HEK293 (cell line): ENCODE data around the gene IQGAP3.

Experiments
- FEZF1 ChIP-seq: fragments of 450-650 bp; formaldehyde crosslinking; IDR thresholded peaks from 2 replicates; pipeline ENCODE4 v1.5.1; 2016; ENCODE audit warnings: missing biosample characterization, missing genetic modification characterization
- GLIS1 ChIP-seq: fragments of 450-650 bp; formaldehyde crosslinking; IDR thresholded peaks from 2 replicates; pipeline ENCODE4 v1.5.1; 2016; ENCODE audit warnings: missing biosample characterization, missing genetic modification characterization
- KLF8 ChIP-seq: fragments of 450-650 bp; formaldehyde crosslinking; IDR thresholded peaks from 2 replicates; pipeline ENCODE4 v1.5.1; 2016; ENCODE audit warnings: missing biosample characterization, missing genetic modification characterization
- MEIS1 ChIP-seq: sonication (generic); formaldehyde crosslinking; IDR thresholded peaks from 2 replicates; pipeline ENCODE4 v1.8.1; 2022; ENCODE audit warnings: missing genetic modification reagents, mild to moderate bottlenecking, borderline replicate concordance
- WT1 ChIP-seq: fragments of 450-650 bp; formaldehyde crosslinking; IDR thresholded peaks from 2 replicates; pipeline ENCODE4 v1.5.1; 2016; ENCODE audit warnings: missing biosample characterization, missing genetic modification characterization
- ZNF133 ChIP-seq: fragments of 450-650 bp; formaldehyde crosslinking; IDR thresholded peaks from 2 replicates; pipeline ENCODE4 v1.5.1; 2016; ENCODE audit warnings: missing biosample characterization, missing genetic modification characterization
- ZNF366 ChIP-seq: fragments of 450-650 bp; formaldehyde crosslinking; conservative IDR thresholded peaks from 2 replicates; pipeline ENCODE4 v1.5.1; 2016; ENCODE audit warnings: missing biosample characterization, missing genetic modification characterization
- ZNF549 ChIP-seq: fragments of 450-650 bp; IDR thresholded peaks from 2 replicates; pipeline ENCODE4 v1.5.1; 2018; ENCODE audit warnings: missing biosample characterization, missing genetic modification characterization, mild to moderate bottlenecking, inconsistent platforms, moderate library complexity
- ZNF555 ChIP-seq: fragments of 450-650 bp; formaldehyde crosslinking; conservative IDR thresholded peaks from 2 replicates; pipeline ENCODE4 v1.5.1; 2017; ENCODE audit warnings: missing biosample characterization, mild to moderate bottlenecking, missing genetic modification characterization, inconsistent platforms
- ZNF621 ChIP-seq: fragments of 450-650 bp; formaldehyde crosslinking; IDR thresholded peaks from 2 replicates; pipeline ENCODE4 v1.5.1; 2017; ENCODE audit warnings: missing biosample characterization, missing genetic modification characterization
- ZNF677 ChIP-seq: fragments of 450-650 bp; IDR thresholded peaks from 2 replicates; pipeline ENCODE4 v1.5.0; 2018; ENCODE audit warnings: missing biosample characterization, mild to moderate bottlenecking, missing genetic modification characterization, moderate library complexity
- ZNF76 ChIP-seq: fragments of 450-650 bp; formaldehyde crosslinking; IDR thresholded peaks from 2 replicates; pipeline ENCODE4; 2016; ENCODE audit warnings: low read depth, missing biosample characterization, missing genetic modification characterization, borderline replicate concordance
- TF ChIP-seq, protein P1 (sequence below): fragments of 450-650 bp; formaldehyde crosslinking; IDR thresholded peaks from 2 replicates; pipeline ENCODE4 v1.5.1; 2016; ENCODE audit warnings: missing biosample characterization, missing genetic modification characterization
- TF ChIP-seq, protein P2 (sequence below): fragments of 450-650 bp; formaldehyde crosslinking; IDR thresholded peaks from 2 replicates; pipeline ENCODE4 v1.5.1; 2016; ENCODE audit warnings: missing biosample characterization, missing genetic modification characterization
- TF ChIP-seq, protein P3 (sequence below): fragments of 450-650 bp; formaldehyde crosslinking; optimal IDR thresholded peaks from 2 replicates; pipeline ENCODE3; 2016; ENCODE audit warnings: missing biosample characterization, mild to moderate bottlenecking, missing genetic modification characterization
- TF ChIP-seq, protein P4 (sequence below): fragments of 450-650 bp; formaldehyde crosslinking; IDR thresholded peaks from 2 replicates; pipeline ENCODE4 v1.5.1; 2017; ENCODE audit warnings: missing biosample characterization, mild to moderate bottlenecking, missing genetic modification characterization, moderate library complexity
- TF ChIP-seq, protein P5 (sequence below): fragments of 450-650 bp; IDR thresholded peaks from 2 replicates; pipeline ENCODE4 v1.5.1; 2018; ENCODE audit warnings: missing biosample characterization, mild to moderate bottlenecking, missing genetic modification characterization
- TF ChIP-seq, protein P6 (sequence below): fragments of 450-650 bp; formaldehyde crosslinking; IDR thresholded peaks from 2 replicates; pipeline ENCODE4 v1.5.1; 2016; ENCODE audit warnings: missing biosample characterization, missing genetic modification characterization
- TF ChIP-seq, protein P7 (sequence below): fragments of 450-650 bp; formaldehyde crosslinking; IDR thresholded peaks from 2 replicates; pipeline ENCODE4 v1.5.1; 2016; ENCODE audit warnings: missing biosample characterization, missing genetic modification characterization, borderline replicate concordance

IQGAP3 gene

DNA sequence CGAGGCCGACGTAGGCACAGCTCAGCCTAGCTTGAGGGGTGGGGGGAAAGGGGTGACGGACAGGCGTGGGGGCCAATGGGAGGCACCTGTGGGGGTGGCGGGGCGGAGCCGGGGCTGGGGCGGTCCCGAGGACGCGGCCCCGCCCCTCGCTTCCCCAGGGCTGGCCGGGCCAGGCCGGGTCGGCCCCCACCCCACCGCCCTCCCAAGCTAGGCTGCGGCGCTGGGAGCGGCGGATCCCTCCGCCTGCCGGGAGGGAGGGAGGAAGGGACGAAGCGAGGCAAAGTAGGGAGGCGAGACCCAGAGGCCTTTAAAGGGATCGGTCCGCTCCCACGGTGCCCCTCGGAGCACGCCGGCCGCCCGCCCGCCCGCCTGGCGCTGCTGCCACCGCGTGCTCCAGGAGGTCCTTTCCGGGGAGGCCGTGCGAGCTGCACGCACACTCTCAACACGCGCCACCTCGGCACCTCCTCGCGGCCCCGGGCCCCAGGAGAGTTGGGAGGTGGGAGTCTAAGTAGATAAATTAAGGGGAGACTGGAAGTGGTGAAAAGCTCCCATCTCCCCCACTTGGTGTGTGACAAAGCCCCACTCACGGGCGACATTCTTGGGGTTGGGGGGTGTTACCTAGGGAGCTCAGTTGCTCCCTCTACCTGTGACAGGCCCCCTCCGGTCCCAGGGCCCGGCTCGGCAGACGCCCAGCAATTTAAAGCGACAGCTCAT lies 71.4 kb downstream of the IQGAP3 start (continued):
- TF ChIP-seq, protein P1, sequence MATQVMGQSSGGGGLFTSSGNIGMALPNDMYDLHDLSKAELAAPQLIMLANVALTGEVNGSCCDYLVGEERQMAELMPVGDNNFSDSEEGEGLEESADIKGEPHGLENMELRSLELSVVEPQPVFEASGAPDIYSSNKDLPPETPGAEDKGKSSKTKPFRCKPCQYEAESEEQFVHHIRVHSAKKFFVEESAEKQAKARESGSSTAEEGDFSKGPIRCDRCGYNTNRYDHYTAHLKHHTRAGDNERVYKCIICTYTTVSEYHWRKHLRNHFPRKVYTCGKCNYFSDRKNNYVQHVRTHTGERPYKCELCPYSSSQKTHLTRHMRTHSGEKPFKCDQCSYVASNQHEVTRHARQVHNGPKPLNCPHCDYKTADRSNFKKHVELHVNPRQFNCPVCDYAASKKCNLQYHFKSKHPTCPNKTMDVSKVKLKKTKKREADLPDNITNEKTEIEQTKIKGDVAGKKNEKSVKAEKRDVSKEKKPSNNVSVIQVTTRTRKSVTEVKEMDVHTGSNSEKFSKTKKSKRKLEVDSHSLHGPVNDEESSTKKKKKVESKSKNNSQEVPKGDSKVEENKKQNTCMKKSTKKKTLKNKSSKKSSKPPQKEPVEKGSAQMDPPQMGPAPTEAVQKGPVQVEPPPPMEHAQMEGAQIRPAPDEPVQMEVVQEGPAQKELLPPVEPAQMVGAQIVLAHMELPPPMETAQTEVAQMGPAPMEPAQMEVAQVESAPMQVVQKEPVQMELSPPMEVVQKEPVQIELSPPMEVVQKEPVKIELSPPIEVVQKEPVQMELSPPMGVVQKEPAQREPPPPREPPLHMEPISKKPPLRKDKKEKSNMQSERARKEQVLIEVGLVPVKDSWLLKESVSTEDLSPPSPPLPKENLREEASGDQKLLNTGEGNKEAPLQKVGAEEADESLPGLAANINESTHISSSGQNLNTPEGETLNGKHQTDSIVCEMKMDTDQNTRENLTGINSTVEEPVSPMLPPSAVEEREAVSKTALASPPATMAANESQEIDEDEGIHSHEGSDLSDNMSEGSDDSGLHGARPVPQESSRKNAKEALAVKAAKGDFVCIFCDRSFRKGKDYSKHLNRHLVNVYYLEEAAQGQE = peak; percentile 44; the same call in 1 of the 2 replicates
- TF ChIP-seq WT1 (peak; percentile 85), KLF8 (tag by site-specific recombination) (peak; percentile 97), ZNF366 (peak; percentile 97), ZNF621 (tag by site-specific recombination) (no peak), ZNF133 (tag by site-specific recombination) (no peak), FEZF1 (tag by site-specific recombination) (0 out of 2 replicates have a peak, but pooled peaks have one; percentile 24), ZNF549 (no peak), ZNF677 (tag by site-specific recombination) (no peak), ZNF76 (tag by site-specific recombination) (peak; percentile 92), ZNF555 (tag by site-specific recombination) (no peak), GLIS1 (tag by site-specific recombination) (peak; percentile 97), MEIS1 (CRISPR knock-in tag) (no peak)
- TF ChIP-seq, protein P2, sequence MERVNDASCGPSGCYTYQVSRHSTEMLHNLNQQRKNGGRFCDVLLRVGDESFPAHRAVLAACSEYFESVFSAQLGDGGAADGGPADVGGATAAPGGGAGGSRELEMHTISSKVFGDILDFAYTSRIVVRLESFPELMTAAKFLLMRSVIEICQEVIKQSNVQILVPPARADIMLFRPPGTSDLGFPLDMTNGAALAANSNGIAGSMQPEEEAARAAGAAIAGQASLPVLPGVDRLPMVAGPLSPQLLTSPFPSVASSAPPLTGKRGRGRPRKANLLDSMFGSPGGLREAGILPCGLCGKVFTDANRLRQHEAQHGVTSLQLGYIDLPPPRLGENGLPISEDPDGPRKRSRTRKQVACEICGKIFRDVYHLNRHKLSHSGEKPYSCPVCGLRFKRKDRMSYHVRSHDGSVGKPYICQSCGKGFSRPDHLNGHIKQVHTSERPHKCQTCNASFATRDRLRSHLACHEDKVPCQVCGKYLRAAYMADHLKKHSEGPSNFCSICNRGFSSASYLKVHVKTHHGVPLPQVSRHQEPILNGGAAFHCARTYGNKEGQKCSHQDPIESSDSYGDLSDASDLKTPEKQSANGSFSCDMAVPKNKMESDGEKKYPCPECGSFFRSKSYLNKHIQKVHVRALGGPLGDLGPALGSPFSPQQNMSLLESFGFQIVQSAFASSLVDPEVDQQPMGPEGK = peak; percentile 98
- TF ChIP-seq, protein P3, sequence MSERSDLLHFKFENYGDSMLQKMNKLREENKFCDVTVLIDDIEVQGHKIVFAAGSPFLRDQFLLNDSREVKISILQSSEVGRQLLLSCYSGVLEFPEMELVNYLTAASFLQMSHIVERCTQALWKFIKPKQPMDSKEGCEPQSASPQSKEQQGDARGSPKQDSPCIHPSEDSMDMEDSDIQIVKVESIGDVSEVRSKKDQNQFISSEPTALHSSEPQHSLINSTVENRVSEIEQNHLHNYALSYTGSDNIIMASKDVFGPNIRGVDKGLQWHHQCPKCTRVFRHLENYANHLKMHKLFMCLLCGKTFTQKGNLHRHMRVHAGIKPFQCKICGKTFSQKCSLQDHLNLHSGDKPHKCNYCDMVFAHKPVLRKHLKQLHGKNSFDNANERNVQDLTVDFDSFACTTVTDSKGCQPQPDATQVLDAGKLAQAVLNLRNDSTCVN (tag by site-specific recombination) = peak; percentile 81
- TF ChIP-seq, protein P4, sequence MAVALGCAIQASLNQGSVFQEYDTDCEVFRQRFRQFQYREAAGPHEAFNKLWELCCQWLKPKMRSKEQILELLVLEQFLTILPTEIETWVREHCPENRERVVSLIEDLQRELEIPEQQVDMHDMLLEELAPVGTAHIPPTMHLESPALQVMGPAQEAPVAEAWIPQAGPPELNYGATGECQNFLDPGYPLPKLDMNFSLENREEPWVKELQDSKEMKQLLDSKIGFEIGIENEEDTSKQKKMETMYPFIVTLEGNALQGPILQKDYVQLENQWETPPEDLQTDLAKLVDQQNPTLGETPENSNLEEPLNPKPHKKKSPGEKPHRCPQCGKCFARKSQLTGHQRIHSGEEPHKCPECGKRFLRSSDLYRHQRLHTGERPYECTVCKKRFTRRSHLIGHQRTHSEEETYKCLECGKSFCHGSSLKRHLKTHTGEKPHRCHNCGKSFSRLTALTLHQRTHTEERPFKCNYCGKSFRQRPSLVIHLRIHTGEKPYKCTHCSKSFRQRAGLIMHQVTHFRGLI (tag by site-specific recombination) = 0 out of 2 replicates have a peak, but pooled peaks have one; percentile 59
- TF ChIP-seq, protein P5, sequence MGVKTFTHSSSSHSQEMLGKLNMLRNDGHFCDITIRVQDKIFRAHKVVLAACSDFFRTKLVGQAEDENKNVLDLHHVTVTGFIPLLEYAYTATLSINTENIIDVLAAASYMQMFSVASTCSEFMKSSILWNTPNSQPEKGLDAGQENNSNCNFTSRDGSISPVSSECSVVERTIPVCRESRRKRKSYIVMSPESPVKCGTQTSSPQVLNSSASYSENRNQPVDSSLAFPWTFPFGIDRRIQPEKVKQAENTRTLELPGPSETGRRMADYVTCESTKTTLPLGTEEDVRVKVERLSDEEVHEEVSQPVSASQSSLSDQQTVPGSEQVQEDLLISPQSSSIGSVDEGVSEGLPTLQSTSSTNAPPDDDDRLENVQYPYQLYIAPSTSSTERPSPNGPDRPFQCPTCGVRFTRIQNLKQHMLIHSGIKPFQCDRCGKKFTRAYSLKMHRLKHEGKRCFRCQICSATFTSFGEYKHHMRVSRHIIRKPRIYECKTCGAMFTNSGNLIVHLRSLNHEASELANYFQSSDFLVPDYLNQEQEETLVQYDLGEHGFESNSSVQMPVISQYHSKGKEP = no peak
- TF ChIP-seq, protein P6, sequence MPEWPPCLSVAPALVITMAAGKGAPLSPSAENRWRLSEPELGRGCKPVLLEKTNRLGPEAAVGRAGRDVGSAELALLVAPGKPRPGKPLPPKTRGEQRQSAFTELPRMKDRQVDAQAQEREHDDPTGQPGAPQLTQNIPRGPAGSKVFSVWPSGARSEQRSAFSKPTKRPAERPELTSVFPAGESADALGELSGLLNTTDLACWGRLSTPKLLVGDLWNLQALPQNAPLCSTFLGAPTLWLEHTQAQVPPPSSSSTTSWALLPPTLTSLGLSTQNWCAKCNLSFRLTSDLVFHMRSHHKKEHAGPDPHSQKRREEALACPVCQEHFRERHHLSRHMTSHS (tag by site-specific recombination) = 0 out of 2 replicates have a peak, but pooled peaks have one; percentile 25
- TF ChIP-seq, protein P7, sequence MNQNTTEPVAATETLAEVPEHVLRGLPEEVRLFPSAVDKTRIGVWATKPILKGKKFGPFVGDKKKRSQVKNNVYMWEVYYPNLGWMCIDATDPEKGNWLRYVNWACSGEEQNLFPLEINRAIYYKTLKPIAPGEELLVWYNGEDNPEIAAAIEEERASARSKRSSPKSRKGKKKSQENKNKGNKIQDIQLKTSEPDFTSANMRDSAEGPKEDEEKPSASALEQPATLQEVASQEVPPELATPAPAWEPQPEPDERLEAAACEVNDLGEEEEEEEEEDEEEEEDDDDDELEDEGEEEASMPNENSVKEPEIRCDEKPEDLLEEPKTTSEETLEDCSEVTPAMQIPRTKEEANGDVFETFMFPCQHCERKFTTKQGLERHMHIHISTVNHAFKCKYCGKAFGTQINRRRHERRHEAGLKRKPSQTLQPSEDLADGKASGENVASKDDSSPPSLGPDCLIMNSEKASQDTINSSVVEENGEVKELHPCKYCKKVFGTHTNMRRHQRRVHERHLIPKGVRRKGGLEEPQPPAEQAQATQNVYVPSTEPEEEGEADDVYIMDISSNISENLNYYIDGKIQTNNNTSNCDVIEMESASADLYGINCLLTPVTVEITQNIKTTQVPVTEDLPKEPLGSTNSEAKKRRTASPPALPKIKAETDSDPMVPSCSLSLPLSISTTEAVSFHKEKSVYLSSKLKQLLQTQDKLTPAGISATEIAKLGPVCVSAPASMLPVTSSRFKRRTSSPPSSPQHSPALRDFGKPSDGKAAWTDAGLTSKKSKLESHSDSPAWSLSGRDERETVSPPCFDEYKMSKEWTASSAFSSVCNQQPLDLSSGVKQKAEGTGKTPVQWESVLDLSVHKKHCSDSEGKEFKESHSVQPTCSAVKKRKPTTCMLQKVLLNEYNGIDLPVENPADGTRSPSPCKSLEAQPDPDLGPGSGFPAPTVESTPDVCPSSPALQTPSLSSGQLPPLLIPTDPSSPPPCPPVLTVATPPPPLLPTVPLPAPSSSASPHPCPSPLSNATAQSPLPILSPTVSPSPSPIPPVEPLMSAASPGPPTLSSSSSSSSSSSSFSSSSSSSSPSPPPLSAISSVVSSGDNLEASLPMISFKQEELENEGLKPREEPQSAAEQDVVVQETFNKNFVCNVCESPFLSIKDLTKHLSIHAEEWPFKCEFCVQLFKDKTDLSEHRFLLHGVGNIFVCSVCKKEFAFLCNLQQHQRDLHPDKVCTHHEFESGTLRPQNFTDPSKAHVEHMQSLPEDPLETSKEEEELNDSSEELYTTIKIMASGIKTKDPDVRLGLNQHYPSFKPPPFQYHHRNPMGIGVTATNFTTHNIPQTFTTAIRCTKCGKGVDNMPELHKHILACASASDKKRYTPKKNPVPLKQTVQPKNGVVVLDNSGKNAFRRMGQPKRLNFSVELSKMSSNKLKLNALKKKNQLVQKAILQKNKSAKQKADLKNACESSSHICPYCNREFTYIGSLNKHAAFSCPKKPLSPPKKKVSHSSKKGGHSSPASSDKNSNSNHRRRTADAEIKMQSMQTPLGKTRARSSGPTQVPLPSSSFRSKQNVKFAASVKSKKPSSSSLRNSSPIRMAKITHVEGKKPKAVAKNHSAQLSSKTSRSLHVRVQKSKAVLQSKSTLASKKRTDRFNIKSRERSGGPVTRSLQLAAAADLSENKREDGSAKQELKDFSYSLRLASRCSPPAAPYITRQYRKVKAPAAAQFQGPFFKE (tag by site-specific recombination) = no peak
